Coronary artery (tissue), 2 donors: Measurements from ENCODE around the gene CLASRP.
"Not testable (repeated sequence)": the region's sequence is repeated elsewhere in the genome, so short reads cannot be mapped to it uniquely, and the experiment has no call there.

Experiments
- DNase-seq: peaks from one replicate; pipeline ENCODE4 v3.0.0-alpha.2; 2017; ENCODE audit warnings: low spot score
- H3K27ac ChIP-seq, 2 donors: fragments of 200-600 bp; sonication (generic); one replicate each; pipeline ENCODE4 v1.5.1; 2016 to 2019
- H3K4me3 ChIP-seq: fragments of 200-600 bp; sonication (generic); 2 replicates; pipeline ENCODE4 v1.5.1; 2016; ENCODE audit warnings: mild to moderate bottlenecking, moderate library complexity
- CTCF ChIP-seq: fragments of 200-600 bp; sonication (generic); IDR thresholded peaks from one replicate; pipeline ENCODE4 v1.5.1; 2019; ENCODE audit warnings: antibody characterized with exemption

Gene CLASRP

GRCh38 chr19:45100201-45100600, 61.4 kb downstream of the CLASRP start:
- Histone ChIP-seq H3K27ac (no peak overlapping the region), H3K4me3 (no peak overlapping the region)
- no peak for DNase-seq
- TF ChIP-seq CTCF: no peak

GRCh38 chr19:45100846-45101252, 62.0 kb downstream of the CLASRP start:
- Histone ChIP-seq H3K27ac (no peak overlapping the region), H3K4me3 (no peak overlapping the region)
- TF ChIP-seq CTCF: no peak
- DNase-seq: no peak

GRCh38 chr19:45101806-45102205, 63.0 kb downstream of the CLASRP start:
- Histone ChIP-seq H3K27ac (no peak overlapping the region), H3K4me3 (no peak overlapping the region)
- no peak for DNase-seq
- TF ChIP-seq CTCF: no peak

GRCh38 chr19:45102481-45102880, 63.6 kb downstream of the CLASRP start:
- Histone ChIP-seq H3K4me3 (no peak overlapping the region), H3K27ac (no peak overlapping the region)
- no peak for TF ChIP-seq CTCF
- DNase-seq: no peak

- peak overlapping the region; percentile 14 for H3K4me3 ChIP-seq
- TF ChIP-seq CTCF: no peak
- no peak overlapping the region for H3K27ac ChIP-seq
- DNase-seq: no peak
Measured at GRCh38 chr19:45103156-45103507, 64.3 kb downstream of the CLASRP start.

GRCh38 chr19:45103508-45104319, 64.9 kb downstream of the CLASRP start:
- Histone ChIP-seq H3K27ac (no peak overlapping the region), H3K4me3 (peak overlapping the region; percentile 14)
- no peak for DNase-seq
- TF ChIP-seq CTCF: no peak

GRCh38 chr19:45104658-45105349, 66.0 kb downstream of the CLASRP start:
- H3K27ac ChIP-seq: no peak overlapping the region
- H3K4me3 ChIP-seq: no peak overlapping the region
- no peak for DNase-seq
- no peak for TF ChIP-seq CTCF

GRCh38 chr19:45106363-45106762, 67.5 kb downstream of the CLASRP start:
- H3K27ac ChIP-seq, DNase-seq, H3K4me3 ChIP-seq: not testable (repeated sequence)
